HG03025 (cell line): ENCODE results near the gene RHBDL1.
"Not testable (repeated sequence)": the region's sequence is repeated elsewhere in the genome, so short reads cannot be mapped to it uniquely, and the experiment has no call there.

Experiments used
- ATAC-seq: cut with Tn5 transposase; IDR thresholded peaks from one replicate; pipeline ENCODE4 v1.9.1; 2021; ENCODE audit warnings: mild to moderate bottlenecking, moderate library complexity; ENCODE audit not compliant: unreplicated experiment, low FRiP score

RHBDL1 gene

DNA sequence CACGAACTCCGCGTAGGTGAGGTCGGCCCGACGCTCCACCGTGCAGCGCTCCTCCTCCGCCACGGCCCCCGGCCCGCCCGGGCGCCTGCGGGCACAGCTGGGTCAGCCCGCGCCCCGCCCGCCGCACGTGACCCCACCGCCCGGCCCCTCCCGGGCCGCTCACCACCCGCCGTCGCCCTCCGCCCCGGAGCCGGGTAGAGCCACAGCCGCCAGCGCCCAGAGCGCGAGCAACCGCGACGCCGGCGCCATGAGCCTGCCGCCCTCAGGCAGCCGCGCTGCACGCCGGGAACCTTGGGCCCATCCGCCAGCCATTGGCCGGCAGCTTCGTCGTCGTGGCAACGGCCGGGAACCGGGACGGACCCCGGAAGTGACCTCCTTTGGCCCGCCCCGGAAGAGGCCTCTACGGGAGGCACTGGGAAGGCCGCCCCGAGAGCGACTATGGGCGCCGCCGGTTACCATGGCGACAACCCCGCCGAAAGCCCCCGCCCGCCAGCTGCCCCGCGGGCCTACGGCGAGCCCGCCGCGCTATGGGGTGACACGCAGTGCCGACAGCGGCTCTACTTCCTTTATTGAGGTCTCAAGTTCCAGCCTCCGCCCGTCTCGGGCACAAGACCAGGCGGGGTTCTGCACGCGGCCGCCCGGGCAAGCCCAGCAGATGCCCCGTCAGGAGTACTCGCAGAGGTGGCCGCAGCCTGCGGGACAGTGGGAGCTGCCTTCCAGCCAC lies 8.8 kb downstream of the RHBDL1 start, which contains the start of gene JMJD8:
Gene JMJD8, minus strand, starts transcription at position 264 of the 724 bp plus-strand sequence. Its CDS starts 15 bp downstream, at position 249.
- ATAC-seq: peak; percentile 50

DNA sequence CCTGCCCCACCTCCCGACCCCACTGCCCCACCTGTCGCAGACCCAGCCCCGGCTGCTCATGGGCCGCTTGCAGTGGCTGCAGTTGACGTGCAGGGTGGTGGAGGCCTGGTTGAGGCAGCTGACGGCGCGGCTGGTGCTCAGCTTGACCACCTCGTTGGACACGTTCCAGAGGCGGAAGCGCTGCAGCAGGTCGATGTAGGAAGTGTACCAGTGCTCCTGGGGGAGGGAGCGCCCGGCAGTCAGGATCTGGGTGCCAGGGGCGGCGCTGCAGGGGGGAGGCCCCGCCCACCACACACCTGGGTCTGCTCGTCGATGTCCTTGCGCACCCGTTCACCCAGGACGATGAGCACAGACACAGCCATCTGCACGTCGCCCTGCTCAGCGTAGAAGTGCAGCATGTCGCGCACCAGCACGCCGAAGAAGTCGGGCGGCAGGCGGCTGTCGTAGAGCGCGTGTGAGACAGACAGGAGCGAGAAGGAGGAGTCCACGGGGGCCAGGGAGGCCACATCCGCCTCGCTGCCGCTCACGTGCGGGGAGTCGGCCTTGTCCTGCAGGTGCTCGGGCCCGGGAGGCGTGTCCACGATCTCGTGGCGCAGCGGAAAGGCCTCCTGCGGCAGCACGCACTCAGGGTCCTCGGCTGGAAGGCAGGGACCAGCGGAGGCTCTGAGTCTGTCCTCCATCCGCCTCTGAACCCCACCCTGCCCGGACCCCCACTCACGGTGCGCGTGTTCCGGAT lies 9.7 kb downstream of the RHBDL1 start:
- ATAC-seq: no peak

DNA sequence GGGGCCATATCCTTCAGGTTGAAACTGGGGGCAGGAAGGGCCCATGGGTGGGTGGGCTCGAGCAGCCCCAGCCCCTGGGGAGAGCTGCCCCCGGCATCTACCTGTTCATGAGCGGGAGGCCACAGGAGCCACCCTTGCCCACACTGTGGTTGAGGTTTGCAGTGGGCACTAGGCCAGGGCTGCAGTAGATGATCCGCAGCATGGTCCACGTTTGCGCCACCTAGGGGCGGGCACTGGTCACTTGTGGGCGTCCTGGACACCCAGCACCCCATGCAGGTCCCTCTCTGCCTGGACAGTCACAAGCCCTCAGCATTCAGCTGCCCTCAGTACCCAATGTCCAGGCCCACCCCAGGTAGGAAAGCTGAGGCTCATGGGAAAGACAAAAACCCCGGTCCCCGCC lies 10.5 kb downstream of the RHBDL1 start:
- no peak for ATAC-seq

DNA sequence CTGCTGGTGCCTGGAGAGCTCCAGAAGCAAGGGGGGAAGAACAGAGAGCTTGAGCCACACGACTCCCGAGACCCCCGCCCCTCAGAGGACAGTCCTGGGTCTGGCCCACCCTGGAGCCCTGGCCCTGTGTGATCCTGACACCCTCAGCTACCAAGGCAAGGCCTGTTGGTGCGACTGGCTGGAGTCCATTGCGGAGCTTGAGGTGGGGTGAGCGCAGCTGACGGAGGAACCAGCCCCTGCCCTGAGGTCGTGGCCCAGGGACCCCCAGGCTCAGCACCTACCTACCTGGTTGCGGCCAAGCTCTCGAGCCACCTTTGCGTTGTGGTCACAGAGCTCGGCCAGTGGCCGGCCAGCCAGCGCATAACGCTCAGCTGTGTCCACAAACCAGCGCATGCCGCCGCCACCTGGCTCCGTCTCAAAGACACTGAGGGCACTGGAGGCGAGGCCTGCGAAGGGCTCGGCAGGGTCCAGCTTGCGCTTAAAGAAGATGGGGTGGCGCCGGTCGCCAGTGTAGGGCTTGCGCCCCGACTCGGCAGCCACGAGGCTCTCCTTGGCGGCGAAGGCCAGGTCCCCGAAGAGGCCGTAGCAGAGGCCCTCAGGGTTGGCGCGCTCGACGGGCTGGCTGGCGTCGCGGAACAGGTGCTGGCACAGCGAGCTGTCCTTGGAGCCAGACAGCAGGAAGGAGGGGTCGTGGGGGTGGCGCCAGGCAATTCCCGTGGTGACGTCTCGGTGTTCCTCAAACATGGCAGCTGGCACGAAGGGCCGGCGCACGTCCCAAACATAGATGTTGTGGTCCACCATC lies 11.2 kb downstream of the RHBDL1 start:
- no peak for ATAC-seq

DNA sequence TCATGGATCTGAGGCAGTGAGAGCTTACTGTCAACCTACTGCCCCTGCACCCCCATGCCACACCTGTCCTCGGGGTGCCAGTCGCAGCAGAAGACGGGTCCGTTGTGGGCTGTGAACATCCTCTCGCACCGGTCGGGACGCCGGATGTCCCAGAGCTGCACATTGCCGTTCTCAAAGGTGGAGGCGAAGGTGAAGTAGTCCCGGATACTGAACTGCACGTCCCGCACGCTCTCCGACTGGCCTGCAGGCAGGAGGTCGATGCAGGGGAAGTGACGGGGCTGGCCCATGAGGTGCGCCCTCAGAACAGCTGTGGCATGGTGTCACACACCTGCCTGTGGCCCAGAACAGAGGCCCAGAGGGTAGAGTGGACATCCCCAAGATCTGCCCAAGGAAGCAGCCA lies 12.0 kb downstream of the RHBDL1 start:
- ATAC-seq: no peak

DNA sequence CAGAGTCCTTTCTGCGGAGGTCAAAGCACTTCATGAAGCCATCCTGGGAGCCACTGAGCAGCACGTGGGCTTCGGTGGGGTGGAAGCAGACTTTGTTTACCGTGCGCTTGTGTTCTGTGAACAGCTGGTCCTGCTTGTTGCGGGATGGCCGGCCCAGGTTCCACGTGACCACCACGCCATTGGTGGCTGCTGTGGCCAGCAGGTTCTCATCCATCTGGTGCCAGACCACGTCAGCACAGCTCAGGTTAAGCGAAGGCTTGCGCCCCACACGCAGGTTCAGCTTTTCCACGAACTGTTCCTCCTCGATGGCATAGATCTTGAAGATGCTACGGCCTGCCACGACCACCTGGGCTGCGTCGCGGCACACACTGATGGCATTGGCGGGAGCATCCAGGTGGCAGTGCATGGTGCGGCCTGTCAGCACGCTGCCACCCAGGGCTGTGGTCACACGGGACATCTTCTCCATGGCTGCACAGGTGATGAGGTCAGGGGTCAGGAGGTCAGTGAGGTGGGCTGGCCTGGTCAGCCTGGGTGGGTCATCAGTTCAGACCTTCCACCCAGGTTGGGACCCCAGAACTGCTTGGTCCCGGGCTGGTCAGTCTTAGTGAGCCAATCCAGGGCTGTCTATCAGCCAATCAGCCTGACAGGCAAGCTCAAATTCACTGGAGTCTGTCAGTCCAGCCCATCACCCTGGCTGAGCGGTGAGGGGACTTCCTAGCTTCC lies 13.9 kb downstream of the RHBDL1 start:
- ATAC-seq: no peak

DNA sequence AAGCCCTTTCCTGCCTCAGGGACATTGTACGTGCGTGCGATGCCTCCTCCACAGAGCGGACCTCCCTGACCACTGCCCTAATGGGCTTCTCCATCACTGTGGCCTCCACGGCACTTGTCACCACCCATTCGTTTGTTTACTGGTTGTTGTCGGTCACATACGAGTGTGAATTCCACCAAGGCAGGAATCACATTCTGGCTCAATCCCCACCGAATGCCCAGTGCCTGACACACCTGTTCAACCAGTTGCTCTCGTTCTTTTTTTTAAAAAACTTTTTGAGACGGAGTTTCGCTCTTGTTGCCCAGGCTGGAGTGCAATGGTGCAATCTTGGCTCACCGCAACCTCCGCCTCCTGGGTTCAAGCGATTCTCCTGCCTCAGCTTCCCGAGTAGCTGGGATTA lies 15.8 kb downstream of the RHBDL1 start:
- ATAC-seq: not testable (repeated sequence)

DNA sequence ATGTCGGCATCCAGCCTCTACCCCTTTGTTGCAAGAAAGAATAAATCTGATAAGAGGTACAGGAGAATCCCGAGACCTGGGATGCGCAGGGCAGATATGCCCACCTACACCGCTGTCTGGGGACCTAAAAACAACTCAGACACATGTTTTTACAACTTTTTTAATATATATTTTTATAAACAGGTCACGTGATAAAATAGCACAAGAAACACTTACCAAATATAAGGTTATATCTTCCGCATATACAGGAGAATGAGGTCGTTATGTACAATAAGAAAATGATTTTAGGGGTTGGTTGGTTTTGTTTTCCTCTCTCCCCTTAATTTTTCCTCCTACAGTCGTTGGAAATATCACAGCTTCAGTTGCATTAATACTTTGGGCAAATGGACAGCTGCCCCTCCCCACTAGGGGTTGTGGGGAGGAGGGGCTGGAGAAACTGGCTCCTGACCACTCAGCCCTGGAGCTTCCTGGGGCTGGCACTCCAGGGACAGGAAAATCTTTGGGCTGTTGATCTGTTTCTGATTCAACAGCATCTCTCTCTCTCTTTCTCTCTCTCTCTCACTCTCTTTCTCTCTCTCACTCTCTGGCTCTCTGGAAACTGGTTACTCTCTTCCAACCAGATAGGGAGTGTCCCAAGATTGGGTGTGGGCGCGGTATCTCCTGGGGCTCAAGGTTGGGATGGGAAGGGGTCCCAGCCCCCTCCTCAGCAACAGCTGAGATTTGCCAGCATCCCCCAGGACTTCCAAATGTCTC lies 17.1 kb downstream of the RHBDL1 start:
- no peak for ATAC-seq

DNA sequence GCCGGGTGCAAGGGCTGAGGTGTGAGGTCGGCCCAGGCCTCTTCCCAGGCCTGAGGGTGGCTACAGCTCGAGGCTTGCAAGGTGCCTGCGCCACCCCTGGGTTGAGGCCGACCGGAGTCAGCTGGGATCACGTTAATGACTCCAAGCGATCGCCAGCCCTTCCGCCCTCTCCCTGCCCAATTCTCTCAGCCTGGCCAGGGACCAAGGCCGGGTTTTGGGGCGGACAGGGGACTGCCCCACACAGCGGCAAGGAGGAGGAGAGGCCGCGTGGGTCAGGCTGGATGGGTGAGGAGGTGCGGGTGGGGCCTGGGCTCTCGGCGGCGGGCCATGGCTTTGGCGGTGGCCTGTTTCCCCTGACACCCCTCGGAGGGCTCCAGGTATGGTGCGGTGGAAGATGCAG lies 17.9 kb downstream of the RHBDL1 start:
- no peak for ATAC-seq

DNA sequence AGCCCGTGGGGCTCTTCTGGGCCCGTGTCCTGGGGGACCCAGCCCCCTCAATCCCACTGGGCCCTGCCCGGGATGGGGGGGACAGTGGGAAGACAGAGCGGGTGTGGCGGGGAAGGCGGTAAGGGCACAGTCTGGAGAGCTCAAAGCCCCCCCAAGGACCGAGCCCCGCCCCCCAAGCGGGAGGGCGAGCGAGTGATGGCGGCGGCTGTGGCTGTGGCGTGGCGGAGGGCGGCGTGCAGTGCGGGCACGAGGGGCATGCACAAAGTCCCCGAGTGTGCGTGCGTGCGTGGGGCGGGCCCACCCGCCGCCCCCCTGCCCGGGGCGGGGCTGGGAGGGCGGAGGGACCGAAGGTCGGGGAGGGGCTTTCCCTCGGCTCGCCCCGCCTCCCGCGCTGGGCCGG lies 18.3 kb downstream of the RHBDL1 start:
- no peak for ATAC-seq

DNA sequence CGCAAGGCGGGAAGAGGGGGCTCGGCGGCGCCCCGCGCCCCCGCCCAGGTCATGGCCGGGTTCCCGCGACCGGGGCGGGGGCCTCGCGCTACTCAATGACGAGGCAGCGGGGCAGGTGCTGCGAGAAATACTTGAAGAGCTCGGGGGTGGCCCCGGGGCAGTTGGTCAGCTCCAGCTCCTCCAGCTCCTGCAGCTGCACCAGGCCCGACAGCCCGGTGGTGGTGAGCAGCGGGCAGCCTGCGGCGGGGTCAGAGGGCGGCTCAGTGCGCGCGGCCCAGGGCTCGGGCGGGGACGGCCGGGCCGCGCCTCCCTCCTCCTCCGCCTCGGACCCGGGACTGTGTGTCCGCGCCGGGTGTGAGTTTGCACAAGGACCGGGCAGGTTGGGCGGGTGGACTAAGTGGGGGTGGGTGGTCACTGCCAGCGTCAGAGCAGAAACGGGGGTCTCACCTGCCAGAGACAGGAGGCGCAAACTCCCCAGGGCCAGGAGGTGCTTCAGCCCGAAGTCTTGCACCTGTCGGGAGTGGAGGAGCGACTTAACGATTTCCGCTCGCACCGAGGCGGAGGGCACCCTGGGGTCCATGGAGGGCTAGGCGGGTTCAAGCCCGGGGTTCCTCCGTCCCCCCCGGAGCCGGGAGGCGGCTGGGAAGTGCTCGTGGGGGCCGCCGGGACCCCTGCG lies 18.9 kb downstream of the RHBDL1 start:
- ATAC-seq: no peak

DNA sequence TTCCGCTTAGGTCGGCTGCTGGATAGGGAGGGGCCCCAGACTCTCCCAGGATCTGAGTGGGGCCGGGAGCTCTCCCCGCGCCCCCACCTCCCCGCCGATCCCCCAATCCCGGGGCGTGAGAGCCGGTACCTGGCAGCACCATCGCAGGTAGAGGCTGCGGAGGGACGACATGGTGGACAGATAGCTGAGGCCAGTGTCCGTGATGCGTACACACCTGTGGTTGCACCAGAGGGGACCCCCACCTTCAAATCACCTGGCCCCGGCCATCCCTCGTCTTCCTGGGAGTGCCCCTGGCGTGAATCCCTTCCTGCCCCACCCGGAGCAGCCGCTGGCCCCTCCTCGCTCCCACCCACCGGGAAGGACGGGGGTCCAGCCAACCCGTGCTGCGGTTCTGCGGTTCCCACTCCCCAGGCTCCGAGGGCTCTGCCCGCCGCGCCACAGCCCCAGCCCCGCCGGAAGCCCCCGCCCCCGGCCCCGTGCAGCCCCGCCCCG lies 19.4 kb downstream of the RHBDL1 start:
- ATAC-seq: no peak

DNA sequence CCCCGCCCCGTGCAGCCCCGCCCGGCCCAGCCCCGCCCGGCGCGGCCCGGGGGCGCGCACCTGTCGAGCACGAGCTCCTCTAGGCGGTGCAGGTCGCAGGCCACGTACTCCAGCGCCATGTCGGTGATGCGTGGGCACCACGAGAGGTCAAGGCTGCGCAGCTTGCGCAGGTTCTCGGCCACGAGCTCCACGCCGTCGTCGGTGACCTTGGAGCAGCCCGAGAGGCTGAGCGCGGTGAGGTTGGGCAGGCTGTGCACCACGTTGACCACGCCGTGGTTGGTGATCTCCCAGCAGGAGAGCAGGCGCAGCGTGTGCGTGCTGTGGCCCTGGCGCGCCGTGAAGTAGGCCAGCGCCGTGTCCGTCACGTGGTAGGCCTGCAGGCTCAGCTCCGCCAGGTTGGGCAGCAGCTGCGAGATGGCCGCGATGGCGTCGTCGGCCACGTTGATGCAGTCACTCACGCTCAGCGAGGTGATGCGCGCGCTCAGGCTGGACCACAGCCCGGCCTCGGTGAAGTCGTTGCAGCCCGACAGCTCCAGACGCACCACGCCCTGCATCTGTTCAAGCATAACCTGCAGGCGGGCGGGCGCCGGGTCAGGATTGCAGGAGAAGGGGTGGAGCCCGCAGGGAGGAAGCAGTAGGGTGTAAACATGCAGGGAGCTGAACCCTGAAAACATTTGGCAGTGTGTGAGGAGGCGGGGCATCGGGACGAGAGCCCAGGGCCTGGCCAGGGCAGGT lies 20.1 kb downstream of the RHBDL1 start:
- ATAC-seq: no peak

DNA sequence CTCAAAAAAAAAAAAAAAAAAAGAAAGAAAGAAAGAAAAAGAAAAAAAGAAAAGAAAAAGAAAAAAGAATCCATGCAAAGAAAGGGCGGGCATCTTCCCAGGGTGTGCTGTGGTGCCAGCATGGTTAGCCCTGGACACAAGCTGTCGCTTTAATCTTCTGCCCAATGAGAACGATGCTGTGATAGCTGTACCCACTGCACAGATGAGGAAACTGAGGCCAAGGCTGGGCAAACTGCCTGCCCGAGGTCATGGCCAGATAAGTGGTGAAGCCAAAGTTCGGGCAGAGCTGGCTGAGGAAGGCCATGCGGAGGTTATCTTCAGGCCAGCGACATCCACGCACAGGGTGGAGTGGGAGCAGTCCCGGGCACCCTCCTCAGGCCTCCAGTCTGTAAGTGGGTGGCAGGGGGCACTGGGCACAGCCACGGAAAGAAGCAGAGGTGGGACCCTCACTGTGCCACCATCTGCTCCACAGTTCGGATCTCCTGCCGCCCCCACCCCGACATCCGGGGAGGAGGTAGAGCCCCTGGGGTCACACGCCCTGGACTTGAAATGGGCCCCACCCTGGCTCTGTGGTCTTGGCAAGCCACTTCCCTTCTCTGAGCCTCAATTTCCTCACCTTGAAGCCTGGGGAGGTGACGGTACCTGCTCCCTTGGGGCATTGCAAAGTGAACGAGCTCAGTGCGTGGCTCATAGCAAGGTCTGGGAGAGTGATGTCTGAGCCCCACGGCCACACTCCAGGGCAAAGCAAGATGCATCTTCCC lies 23.6 kb downstream of the RHBDL1 start:
- ATAC-seq: no peak

DNA sequence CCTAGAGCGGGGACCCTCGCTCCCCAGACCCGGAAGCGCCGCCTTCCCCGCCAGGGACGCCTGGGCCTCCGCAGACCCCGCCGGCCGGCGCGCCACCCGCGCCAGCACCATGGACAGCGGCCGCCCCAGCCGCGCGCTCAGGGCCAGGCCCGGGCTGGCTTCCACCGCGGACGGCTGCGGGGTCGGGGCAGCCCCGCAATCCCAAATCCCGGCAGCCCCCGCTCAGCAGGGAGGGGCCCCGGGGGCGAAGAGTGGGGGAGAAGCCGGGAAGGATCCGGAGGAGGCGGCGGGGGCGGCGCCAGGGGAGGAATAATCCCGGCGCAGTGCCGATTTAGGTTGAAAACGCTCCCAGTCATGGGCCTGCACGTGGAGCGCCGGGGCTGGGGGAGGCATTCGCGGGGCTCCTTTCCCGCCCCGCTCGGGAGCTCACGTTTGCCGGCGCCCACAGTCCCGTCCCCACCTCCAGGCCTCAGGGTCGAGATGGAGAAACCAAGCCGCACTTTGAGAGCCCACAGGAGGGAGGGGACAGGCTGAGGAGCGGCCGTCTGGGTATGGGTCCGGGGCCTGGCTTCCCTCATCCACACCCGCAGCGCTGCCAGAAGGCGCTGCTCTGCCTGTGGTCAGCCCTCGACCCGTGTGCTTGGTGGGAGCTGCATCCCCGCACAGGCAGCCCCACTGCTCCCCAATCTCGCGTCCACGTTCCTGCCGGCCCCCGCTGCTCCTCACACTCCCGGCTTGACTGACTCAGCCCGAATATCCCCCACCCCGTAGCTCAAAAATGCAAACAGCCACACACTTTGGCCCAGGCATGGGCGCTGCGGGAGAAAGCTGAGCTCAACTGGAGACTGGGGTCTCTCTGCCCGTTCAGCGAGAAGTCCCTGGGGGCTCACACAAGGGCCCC lies 25.5 kb downstream of the RHBDL1 start:
- no peak for ATAC-seq

DNA sequence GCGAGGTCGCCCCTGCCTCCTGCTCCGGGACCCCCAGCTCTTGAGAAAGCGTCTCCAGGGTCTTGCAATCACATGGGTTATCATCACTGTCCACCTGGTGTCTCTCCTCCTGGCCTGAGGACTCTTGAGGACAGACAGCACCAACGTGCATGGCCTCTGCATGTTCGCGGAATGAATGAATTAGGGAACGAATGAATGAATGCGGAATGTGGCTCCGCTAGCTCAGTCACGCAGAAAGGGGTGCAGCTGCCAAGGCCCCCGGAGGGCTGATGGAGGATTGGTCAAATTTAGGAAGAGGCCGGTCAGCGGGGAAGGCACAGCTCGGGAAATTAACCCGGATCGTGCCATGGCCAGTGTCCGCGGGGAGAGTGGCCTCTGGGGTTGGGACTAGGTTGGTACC lies 26.9 kb downstream of the RHBDL1 start:
- no peak for ATAC-seq

DNA sequence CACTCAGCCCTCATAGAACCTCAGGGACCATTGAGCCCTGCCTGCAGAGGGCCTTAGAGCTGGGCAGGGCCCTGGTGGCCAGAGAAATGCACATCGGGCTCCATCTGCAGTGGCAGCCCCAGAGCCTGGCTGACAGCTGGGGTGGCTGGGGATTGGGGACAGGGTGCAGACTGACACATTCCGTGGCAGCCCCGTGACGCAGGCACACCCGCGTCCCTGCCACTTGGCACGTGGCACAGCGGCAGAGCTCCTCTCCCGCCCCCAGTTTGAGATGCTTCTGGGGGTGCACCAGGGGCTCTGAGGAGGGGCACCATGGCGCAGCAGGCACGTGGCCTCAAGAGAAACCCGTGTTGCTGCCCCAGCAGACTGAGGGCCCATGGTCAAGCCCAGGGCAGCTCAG lies 27.9 kb downstream of the RHBDL1 start:
- ATAC-seq: no peak
